Left lung (tissue), 10 donors: Measurements from ENCODE around the gene CDH2. TPM values are rescaled to one million over a fixed set of nuclear protein-coding genes. Genes with fewer than 3 reads are reported as not detected.

Source experiments
- ATAC-seq: fragments of 200-7000 bp; cut with Tn5 transposase; one replicate; pipeline ENCODE4 v1.9.1; 2020; ENCODE audit warnings: moderate library complexity
- DNase-seq, 4 donors: peaks; one replicate each; pipeline ENCODE4 v3.0.0-alpha.2; 2013 to 2020
- H3K27ac ChIP-seq, 2 donors: fragments of 200-600 bp; sonication (generic) in 1 of 2; one replicate each; pipeline versions ENCODE4 v1.5.0 to v1.8.0; 2020 to 2021
- H3K27me3 ChIP-seq, 2 donors: fragments of 200-600 bp; sonication (generic) in 1 of 2; one replicate each; pipeline versions ENCODE4 v1.5.0 to v1.8.0; 2020 to 2021
- H3K36me3 ChIP-seq, 2 donors: fragments of 200-600 bp; sonication (generic) in 1 of 2; one replicate each; pipeline versions ENCODE4 v1.5.0 to v1.8.0; 2020 to 2021
- H3K4me1 ChIP-seq, 2 donors: fragments of 200-600 bp; one replicate each; pipeline ENCODE4 v1.8.0; 2021
- H3K4me3 ChIP-seq, 2 donors: fragments of 200-600 bp; sonication (generic) in 1 of 2; one replicate each; pipeline versions ENCODE4 v1.5.0 to v1.8.0; 2020 to 2021; ENCODE audit warnings: mild to moderate bottlenecking in 1 of 2
- H3K9me3 ChIP-seq, 2 donors: fragments of 200-600 bp; sonication (generic) in 1 of 2; one replicate each; pipeline versions ENCODE4 v1.5.0 to v1.8.0; 2020 to 2021
- intact Hi-C, 2 donors: fragments of 100-400 bp; cut with DNase I; formaldehyde crosslinking; loops; one replicate each; pipeline versions ENCODE4 v1.11.2 to v1.14.2; 2022
- polyA plus RNA-seq, 6 donors: library from polyadenylated mRNA; unstranded; fragments of 120-200 nt; gene quantifications; one replicate each; pipeline ENCODE4 v1.2.1, GENCODE V29; 2013; ENCODE audit not compliant: insufficient read length in 6 of 6
- total RNA-seq, 2 donors: library from RNA; stranded (reverse); fragmentation: NEBNext Ultra II Directional; extraction: Animal tissue kit (Norgen Biotek cat#: 25700); gene quantifications; one replicate each; pipeline ENCODE4 v1.2.1, GENCODE V29; 2021
- TF ChIP-seq, protein P1 (sequence below), 2 donors: fragments of 200-600 bp; sonication (generic) in 1 of 2; IDR thresholded peaks; one replicate each; pipeline versions ENCODE4 v1.5.0 to v1.8.0; 2021; ENCODE audit warnings: antibody characterized with exemption in 2 of 2
- donor health status: DM: no; HTN: yes; CAD: no.
- donor health status: DM: no; HTN: no; CAD: no.

Gene CDH2
- total and polyA plus RNA-seq, 8 donors: 1.6 to 15.0 (median 7.0) TPM

DNA sequence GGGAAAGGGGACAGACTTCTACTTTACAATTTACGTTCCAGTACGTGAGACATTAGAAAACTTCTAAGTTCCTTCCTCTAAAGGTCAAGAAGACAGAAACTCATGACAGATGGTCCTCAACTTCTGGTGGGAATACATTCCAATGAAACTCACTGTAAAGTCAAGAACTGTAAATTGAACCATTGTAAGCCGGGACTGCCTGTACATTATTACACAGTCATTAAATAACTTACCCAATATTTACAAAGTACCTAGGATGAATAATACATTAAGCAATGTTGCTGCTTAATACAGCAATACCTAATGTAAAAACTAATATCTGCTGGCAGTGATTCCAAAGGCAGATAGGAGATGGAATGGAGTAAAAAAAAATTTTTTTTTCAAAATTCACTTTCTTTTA, 51.9 kb downstream of the CDH2 start:
- ATAC-seq (no peak), DNase-seq (no peak)
- TF ChIP-seq, protein P1, sequence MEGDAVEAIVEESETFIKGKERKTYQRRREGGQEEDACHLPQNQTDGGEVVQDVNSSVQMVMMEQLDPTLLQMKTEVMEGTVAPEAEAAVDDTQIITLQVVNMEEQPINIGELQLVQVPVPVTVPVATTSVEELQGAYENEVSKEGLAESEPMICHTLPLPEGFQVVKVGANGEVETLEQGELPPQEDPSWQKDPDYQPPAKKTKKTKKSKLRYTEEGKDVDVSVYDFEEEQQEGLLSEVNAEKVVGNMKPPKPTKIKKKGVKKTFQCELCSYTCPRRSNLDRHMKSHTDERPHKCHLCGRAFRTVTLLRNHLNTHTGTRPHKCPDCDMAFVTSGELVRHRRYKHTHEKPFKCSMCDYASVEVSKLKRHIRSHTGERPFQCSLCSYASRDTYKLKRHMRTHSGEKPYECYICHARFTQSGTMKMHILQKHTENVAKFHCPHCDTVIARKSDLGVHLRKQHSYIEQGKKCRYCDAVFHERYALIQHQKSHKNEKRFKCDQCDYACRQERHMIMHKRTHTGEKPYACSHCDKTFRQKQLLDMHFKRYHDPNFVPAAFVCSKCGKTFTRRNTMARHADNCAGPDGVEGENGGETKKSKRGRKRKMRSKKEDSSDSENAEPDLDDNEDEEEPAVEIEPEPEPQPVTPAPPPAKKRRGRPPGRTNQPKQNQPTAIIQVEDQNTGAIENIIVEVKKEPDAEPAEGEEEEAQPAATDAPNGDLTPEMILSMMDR (IDR thresholded peaks at IDR 0.05): no peak
- Histone ChIP-seq H3K36me3 (no peaks in the 10 kb centered on the region), H3K4me3 (no peak overlapping the region), H3K4me1 (no peaks in the 10 kb centered on the region), H3K27me3 (no peaks in the 10 kb centered on the region), H3K27ac (no peak overlapping the region), H3K9me3 (no peaks in the 10 kb centered on the region)
- intact Hi-C loops: loop anchor here in 1 of 2 donors (10.0 kb wide), 1 partner anchor 60 kb away; no protein-coding TSS in a partner anchor

DNA sequence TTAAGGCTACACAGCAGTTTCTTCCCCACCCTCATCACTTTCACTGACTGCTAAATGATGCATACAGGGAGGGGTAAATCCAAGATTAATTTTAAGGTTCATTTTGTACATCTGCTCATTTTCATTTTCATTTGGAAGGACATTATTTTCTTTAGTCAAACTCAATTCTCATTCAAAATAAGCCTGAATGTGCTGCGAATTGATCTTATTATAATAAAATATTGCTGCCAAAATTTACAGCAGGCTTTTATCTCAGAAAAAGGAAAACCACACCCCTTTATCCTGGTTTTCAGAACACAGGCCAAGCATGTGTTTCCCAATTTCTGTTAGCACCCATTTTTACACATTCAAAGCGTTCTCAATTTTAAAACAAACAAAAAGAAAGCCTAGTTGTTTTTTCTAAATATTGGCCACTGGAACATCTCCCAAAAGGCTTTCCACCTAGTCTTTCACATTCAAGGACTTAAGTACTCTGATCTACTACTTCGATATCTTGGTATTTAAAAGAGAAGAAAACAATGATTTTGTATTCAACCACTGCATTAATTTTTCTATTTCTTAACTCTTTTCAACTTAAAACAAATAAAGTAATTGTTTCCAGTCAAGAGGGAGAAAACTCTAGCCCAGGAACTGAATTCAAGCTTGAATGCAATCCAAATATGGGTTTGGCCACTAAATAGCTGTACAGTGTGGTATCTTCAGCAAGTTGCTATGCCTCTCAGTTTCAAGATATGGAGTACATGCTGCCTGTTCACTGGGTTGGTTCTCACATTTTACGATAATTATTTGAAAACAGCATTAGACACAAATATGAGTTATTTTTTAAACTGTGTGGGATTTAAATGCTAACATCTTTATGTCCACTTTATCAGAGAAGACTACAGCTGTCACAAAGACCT, 52.5 kb downstream of the CDH2 start:
- H3K27me3 ChIP-seq: no peaks in the 10 kb centered on the region
- DNase-seq (no peak), ATAC-seq (no peak)
- intact Hi-C loops: loop anchor here in 1 of 2 donors (10.0 kb wide), 1 partner anchor 60 kb away; no protein-coding TSS in a partner anchor
- H3K36me3 ChIP-seq: no peaks in the 10 kb centered on the region
- H3K27ac ChIP-seq: no peak overlapping the region
- no peak overlapping the region for H3K4me3 ChIP-seq
- H3K4me1 ChIP-seq: no peaks in the 10 kb centered on the region
- no peaks in the 10 kb centered on the region for H3K9me3 ChIP-seq
- TF ChIP-seq, protein P1 (IDR thresholded peaks at IDR 0.05): no peak

DNA sequence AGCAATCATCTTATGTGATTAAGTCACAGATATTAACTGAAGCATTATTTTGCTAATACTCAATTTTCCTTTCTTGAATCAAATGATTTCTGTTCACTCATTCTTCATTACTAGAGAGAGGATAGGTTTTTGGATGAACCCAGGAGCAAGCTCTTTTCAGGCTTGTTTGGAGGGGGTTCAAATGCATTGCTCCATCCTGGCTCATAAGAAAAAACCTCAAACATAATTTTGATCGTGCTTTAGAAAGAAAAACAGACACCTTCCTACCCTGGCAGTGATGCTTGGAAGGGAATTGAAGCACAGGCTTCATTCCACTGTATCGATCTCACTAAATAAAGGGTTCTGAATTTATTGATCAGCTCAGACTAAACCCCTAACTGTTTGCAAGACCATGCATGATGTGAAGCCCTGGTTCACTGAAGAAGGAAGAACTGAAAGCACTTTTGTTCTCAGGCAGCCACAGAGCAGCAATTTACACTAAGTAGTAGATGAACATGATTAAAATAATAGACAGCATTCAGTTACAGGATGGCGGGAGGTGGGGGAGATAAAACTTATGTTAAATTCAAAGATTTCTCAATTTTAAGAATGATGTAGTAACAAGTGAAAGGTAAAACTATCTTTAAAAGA, 53.4 kb downstream of the CDH2 start:
- H3K4me1 ChIP-seq: no peaks in the 10 kb centered on the region
- H3K27ac ChIP-seq: no peak overlapping the region
- H3K4me3 ChIP-seq: no peak overlapping the region
- intact Hi-C loops: loop anchor here in 1 of 2 donors (10.0 kb wide), 1 partner anchor 59 kb away; no protein-coding TSS in a partner anchor
- H3K9me3 ChIP-seq: no peaks in the 10 kb centered on the region
- H3K36me3 ChIP-seq: no peaks in the 10 kb centered on the region
- DNase-seq: no peak
- TF ChIP-seq, protein P1 (IDR thresholded peaks at IDR 0.05): no peak
- no peaks in the 10 kb centered on the region for H3K27me3 ChIP-seq
- ATAC-seq: no peak

DNA sequence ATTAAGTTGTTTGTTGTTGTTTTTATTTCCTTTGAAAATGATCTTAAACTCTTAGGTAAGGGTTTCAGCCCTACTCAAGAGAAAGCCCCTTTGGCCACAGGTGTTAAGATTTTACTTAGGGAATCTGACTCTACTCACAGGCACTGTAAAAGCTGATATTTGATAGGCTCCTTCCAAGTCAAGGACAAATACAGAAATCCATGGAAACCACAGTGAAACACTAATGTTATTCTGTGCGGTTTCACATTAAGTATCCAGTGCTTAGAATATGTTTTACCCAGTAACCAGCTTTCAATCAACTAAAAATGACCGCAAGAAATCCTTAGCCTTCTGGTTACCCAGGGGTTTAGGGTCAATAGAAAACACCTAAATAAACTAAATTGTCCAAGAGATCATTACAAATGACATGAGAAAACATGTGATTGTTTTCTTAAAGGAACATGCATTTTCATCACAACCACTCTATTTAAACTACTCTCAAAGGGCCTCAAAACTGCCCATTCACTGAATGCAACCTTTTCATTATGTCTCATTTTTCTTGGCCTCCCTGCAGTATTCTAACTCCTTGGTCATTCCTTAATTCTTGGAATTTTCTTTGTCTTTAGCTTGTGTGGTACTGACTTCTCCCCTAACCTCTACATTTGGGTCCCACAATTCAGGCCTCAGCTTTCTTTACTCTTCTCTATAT, 56.0 kb downstream of the CDH2 start:
- no peaks in the 10 kb centered on the region for H3K4me1 ChIP-seq
- TF ChIP-seq, protein P1 (IDR thresholded peaks at IDR 0.05): no peak
- no peaks in the 10 kb centered on the region for H3K27me3 ChIP-seq
- no peak overlapping the region for H3K27ac ChIP-seq
- no peak for DNase-seq
- no peak for ATAC-seq
- H3K4me3 ChIP-seq: no peak overlapping the region
- intact Hi-C loops: loop anchor here in 1 of 2 donors (10.0 kb wide), 1 partner anchor 56 kb away; no protein-coding TSS in a partner anchor
- H3K9me3 ChIP-seq: no peaks in the 10 kb centered on the region
- H3K36me3 ChIP-seq: no peaks in the 10 kb centered on the region
